GM04504 (cell line): ENCODE results near the gene CSMD2.

Experiments used
- DNase-seq: peaks from one replicate; pipeline ENCODE4 v3.0.0-alpha.2; 2012; ENCODE audit warnings: low read depth

Gene CSMD2

DNA sequence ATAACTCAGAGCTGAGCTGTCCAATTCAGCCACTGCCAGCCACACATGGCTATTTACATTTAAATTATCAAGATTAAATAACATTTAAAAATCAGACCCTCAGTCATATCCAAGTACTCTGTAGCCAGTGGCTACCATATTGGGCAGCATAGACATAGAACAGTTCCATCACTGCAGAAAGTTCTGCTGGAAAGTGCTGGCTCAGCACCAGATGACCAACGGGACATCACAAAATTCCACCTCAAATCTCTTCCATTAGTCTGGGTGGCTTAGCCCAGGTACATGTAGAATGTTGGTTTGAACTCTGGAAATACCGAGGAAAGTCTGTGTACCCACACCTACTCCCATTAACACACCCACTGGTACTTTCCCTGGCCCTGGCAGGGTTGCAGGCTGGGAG is 563.3 kb downstream of the CSMD2 start:
- no peak for DNase-seq

DNA sequence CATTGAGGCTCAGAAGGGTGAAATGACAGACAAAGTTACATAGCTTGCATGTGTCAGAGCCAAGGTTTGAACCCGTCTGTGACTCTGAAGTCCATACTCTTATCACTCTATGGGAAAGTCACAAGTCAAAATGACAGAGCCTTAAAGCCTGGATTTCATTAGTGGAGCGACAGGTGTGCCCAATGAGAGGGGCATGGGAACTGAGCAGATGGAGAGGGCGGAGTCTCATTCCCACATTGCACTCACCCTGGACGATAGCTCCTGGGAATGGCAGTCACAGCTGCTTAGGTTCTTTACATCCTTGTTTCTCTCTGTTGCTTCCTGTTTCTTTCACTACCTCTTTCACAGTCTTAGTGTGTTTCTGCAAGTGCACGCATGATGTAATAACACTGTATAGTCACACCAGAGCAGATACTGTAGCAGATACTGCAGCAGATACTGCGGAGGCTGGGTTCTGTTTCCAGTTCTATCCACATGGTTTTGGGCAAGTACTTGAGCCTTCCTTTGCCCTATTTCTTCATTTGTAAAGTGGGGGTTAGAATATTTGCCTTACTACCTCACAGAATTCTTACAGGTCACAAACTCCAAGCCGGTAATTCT is 565.4 kb downstream of the CSMD2 start:
- DNase-seq: no peak

DNA sequence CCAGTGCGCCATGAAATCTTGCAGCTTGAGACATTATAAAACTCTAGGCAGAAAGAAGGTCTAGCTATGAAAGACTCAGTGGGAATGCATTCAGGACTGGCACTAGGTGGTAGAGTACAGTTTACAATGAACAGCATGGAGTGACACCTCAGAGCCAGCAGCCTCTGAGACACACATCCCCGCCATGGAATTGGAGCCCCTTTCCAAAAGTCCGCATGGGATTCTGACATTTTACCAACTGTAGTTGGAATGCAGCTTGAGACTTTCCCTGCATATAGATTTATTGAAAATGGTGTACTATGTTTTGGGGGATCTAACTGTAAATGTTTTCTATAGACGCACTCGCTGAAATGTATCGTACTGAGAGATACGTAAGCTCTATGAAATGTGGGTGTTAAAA is 576.3 kb downstream of the CSMD2 start:
- no peak for DNase-seq

DNA sequence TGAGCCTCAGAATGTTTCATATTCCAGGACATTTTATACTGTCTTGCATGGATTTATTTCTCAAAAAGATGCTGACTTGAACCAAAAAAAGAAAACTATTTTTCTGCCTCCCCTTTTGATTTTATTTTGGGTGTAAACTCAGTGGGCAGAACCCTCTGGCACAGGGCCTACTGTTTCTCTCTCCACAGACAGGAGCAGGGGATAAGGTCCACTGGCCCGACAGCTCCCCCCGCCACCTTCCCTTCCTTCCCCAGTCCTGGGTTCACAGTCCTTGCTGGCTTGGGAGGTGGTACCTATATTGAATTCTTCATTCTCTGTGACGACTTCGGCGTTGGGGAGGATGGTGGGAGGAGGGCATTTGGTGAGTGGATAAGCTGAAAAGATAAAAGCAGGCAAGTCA is 578.2 kb downstream of the CSMD2 start:
- DNase-seq: no peak

DNA sequence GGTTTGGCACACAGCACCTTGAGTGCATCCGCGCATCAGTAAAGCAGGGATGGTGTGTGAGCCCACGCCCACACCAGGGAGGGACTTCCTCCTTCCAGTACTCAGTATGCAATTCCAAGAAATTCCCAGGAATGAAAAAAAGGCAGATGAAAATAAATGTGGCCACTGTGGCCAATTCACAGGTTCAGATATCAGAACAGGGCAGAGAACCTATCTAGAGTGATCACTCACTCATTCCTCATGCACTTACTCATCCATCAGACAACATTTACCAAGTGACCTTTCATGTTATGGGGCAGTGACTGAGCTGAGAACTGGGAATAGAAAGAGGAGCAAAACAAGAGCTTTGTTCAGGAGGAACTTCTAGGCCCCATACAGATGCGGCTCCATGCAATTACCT is 578.9 kb downstream of the CSMD2 start:
- no peak for DNase-seq

DNA sequence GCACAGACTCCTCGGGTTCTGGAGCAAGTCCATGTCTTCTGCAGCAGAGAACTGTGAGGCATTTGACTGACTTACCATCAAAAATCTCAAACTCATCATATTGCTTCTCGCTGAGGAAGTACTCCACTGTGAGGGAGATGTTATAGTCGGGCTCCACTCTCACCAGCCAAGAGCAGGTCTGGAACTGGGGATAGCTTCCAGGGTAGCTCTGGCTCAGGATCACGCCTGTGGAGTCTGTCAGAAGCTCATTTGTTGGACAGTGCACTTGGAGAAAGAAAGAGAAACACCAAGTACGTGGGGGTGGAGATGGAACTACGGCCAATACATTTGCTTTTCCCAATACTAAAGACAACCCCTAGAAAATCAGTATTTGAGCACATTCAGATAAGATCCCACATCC is 581.5 kb downstream of the CSMD2 start:
- no peak for DNase-seq

DNA sequence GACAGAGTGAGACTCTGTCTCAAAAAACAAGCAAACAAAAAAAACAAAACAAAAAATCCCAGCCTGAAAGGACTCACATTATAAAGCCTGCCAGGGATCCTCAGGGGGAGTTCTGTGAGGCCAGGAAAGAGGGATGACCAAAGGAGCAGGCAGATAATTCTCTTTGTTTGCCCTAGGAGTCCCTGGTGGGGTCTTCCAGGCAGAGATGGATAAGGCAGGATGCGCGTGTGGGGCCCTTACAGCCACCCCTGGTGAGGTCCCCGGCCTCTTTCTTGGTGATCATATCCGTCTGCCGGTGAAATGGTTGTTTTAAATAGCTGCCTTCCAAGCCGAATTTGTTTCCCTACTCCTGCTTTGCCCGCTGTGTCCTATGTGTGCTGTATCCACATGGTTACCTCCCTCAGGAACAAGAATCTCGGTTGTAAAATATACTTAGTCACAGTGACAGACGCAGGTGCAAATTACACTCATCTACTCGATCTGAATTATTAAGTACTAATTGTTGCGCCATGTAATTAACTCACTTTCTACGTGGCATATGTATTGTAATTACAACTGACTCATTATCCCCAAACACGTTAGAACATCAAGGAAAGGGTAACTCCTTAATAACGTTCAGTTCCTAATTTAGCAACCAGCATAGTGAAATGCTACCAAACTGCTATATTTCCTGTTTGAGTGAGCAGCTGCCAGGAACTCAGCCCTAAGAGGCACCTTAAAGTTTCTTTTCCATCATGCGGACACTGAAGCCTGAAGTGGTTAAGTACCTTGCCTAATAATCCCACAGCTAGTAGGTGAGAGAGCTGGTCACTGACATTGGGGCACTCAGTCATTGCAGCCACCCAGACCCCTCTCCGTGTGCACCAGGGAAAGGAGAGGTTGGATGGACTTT is 586.2 kb downstream of the CSMD2 start:
- no peak for DNase-seq

DNA sequence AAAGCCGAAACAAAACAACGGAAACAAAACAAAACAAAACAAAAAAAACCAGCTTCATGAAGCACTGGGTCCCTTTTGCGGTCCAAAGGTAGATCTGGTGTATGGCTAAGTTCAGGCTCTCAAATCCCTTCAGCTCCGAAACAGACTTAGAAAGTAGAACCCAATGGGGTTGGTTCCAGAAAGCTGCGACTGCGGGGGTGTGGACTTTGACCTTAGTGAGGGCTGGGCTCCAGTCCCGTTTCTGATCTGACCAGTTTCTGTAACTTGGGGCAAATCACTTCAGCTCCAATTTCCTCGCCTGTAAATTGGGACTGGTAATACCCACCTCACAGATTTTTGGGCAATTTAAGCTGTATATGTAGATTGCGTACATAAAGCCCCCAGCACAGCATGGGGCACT is 587.4 kb downstream of the CSMD2 start:
- DNase-seq: no peak

DNA sequence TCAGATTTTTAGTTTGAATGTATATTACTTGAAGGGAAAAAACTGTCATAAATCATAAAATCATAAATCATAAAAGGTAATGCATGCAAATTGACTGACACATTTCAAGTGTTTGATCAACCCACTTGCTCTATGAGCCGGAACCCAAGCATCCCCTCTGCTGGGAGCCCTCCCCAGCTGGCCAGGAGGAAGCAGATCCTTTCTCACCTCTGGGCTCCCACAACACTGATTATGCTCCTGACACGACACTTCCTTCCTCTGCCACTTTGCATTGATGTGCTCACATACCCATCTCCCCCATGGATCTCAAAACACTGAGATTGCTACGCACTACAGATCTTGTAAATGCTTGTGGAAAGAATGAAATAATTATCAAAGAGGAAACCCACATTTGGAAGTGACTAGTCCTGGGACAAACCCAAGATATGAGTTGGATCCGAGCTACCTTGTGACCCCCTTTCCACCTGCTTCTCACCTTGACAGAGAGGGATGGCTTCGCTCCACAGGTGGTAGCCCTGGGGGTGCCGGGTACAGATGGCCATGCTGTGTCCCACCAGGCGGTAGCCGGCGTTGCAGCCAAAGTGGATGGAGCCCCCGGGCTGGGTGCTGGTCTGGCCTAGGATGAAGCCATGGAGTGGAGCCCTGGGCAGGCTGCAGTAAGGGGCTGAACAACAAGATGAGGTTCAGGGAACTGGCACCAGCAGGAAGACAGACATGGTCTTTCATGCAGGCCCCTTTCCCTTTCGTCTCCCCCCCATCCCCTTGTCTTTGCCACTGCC is 588.0 kb downstream of the CSMD2 start:
- DNase-seq: no peak

DNA sequence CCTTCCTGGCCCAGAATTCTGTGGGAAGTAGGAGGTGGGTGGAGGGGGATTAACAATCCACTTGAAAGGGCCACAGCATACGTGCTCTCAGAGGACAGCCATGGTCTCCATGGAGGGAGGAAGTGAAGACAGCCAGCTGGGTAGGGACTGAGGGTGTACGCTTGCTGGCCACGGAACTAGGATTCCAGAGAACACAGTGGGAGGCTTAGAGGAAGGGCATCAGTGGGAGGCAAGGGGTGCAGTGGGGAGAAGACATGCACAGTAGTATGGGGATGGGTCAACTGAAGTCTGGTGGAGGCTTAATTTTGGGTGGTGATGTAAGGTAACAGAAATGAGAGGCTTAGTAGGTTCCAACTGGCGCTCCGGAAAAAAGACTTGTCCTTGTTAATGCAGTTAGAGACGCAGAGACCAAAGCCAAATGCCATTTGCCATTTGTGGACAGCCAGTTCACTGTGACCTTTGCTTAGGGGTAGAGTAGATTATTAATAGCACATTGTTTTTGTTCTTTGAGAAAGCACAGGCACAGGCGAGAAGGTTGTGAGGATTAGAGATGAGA is 589.6 kb downstream of the CSMD2 start:
- DNase-seq: no peak

DNA sequence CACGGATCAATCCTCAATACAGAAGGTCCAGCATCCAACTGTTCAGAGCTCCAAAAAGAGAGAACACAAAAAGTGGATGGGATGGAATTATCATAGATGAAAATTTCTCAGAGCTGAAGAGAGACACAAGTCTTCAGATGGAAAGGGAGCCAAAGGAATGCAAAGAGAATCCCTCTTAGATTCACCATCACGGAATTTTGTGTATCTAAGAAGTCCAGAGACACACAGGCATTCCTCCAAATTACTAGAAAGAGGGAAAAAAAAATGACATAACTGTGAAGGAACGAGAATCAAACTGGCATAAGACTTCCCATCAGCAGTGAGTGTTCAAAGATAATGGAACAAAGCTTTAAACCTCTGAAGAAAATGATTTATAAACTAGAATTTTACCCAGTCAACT is 591.4 kb downstream of the CSMD2 start:
- no peak for DNase-seq

DNA sequence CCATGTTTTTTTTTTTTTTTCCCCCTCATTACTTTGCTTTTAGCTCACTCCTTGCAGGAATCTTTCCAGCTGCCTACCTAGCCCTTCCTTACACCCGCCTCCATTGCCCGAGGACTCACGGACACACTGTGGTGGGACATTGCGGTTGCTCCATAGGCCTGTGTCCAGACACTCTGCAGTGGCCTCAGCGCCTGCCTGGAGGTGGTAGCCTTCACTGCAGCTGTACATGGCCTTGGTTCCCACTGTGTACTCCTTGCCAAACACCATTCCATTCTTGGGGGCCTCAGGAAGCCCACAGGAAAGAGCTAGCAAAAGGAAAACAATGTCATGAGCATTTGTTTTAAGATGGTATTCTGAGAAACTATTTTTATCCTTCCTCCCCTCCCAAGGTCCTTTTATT is 592.6 kb downstream of the CSMD2 start:
- DNase-seq: no peak

DNA sequence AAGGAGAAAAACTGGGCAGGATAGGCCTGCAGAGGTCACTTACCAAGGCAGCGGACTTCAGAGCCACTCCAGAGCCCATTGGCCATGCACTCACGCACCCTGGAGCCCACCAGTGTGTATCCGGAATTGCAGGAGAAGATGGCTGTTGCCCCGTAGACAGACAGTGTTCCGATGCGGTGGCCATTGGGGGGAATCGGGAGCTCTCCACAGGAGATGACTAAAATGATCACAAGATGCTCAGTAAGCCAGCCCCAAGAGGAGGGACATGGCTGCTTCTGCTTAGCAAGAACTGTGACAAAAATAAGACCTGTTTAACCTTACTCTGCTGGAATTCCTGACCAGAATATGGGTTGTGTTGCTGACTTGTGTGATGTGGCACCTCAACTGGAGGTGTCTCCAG is 595.7 kb downstream of the CSMD2 start:
- no peak for DNase-seq

DNA sequence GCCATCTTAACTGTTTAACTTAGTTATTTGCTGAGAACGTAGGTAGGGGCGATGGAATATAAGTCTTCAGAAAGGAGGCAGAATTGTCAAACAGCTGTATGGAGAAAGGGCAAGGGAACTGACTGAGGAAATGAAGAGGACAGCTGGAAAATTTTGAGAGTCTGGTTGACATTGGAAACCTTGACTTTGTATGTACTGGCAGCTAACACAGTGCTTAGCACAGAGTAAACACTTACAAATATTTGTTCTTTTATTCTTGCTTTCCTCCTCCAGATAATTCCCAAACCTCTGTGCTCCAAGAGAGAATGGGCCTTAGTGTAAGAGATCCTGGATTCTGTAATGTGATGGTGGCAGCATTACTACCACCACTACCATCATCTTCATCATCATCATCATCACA is 601.3 kb downstream of the CSMD2 start:
- DNase-seq: no peak

DNA sequence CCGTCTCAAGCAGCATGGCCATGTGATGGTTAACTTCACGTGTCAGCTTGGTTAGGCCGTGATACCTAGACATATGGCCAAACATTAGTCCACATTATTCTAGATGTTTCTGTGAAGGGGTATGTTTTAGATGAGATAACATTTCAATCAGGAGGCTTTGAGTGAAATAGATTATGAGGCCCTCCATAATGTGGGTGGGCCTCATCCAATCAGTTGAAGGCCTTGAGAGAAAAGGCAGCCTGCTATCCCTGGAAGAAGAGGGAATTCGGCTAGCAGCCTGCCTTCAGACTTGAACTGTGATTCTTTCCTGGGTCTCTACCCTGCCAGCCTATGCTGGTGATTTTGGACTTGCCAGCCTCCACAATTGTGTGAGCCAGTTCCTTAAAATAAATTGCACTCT is 602.5 kb downstream of the CSMD2 start:
- no peak for DNase-seq

DNA sequence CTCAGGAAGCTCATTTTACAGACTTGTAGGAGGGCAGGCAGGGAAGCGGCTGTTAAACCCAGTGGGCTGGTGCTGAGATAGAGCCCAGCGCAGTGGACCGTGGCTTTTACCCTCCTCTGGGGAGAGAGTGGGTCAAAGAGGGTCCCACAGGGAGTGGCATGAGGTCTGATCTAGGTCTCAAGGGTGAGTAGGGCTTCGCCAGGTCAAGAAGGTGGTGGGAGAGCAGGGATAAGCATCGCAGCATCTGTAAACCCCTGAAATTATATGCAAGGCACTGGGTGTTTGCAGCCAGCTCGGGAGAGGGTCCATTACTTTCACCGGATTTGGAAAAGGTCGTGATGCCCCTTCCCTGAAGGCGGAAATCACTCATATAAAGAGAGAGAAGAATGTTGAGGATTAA is 603.5 kb downstream of the CSMD2 start:
- DNase-seq: no peak

DNA sequence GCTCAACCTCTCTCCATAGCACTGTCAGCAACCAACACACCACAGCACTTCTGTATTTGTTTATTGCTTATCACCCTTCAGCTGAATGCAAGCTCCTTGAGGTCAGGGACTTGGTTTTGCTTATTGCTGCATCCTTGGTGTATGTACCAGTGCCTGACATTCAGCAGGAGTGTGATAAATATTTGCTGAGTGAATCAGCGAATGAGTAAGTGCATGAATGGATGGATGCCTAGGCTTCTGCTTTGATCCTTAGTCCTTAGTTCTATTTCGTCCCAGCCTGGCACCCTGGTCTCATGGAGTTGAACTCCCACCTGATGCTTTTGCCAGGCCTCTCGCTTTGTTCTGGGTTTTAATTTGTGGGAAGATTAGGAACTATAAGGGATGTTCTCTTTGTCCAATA is 604.4 kb downstream of the CSMD2 start:
- DNase-seq: no peak

DNA sequence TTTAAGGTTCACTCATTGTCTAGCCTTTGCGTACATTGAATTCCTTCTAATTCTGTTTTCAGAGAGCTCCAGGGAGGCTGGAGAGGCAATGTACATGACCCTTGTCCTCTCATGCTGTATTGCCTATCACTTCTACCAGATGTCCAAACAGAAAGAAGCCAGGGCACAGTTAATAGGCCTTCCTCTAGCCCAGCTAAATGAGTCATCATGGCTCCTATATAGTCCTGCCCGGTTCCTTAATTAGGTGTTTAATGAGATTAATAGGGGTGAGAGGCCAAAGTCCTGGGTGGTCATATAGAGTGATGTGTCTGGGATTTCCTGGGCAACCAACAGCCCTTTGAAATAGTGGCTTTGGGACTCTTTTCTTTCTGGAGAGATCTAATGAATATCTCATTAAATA is 616.3 kb downstream of the CSMD2 start:
- DNase-seq: no peak

DNA sequence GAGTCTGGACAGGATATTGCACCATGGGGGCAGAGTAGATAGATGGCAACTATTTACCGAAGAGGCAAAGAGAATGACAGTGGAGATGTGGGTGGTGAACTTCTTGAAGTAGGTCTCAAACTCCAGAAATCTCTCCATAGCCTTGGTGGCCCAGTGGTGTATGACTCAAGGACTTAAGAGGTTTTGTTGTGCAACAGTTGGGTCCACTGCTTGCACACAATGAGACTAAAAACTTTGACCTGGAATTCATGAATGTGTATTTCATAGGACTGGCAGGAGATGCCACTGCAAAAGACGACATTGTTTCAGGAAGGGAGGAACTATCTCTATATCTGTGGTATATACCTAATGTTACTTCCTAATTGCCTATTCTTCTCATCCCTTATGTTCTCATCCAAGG is 616.7 kb downstream of the CSMD2 start:
- DNase-seq: no peak

DNA sequence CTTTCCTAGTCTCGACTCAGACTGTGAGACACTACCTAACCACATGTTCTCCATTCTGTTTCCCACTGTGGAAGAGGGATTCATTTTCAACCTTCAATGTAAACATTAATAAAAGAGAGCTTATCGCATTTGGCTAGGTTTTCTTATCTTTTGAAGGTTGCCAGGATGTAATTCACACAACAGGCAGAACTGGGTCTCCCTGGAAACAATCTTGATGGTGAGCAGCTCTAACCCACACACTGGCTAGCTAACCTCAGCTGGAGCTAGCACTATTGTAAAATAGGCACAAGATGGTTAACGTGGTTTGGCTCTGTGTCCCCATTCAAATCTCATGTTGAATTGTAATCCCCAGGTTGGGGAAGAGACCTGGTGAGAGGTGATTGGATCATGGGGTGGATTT is 617.5 kb downstream of the CSMD2 start:
- DNase-seq: no peak

DNA sequence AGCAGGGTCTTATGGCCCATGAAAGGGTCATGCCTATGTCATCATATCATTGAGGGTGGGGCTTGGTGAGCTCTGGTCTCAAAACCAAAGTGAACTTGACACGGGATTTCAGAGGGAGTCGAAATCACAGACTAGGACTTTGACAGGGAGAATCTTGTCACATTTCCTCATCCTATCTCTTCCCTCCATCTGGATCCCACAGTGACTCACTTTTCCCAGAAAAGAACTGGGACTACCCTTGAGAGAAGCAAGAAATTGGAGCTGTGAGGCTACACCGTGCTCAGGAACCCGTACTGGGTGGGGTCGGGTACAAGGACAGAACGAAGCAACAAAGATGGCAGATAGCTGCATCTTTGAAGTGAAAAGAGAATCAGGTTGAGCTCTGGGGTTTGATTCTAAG is 623.1 kb downstream of the CSMD2 start:
- DNase-seq: no peak

DNA sequence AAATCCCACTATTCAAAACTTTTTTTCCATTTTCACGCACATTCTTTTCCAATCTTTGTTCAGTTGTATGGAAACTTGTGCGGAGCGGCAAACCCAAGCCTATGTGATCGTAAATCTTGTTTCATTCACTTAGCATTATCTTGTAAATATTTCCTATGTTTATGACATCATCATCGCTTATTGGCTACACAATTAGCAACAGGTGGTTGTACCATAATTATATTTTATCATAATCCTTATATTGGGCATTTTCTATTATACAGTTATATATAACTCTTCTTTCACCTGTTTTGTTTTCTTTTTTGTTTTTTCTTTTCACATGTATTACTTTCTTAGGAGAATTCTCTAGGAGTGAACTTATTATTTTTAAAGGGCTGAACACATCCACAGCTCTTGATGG is 627.1 kb downstream of the CSMD2 start:
- DNase-seq: no peak

DNA sequence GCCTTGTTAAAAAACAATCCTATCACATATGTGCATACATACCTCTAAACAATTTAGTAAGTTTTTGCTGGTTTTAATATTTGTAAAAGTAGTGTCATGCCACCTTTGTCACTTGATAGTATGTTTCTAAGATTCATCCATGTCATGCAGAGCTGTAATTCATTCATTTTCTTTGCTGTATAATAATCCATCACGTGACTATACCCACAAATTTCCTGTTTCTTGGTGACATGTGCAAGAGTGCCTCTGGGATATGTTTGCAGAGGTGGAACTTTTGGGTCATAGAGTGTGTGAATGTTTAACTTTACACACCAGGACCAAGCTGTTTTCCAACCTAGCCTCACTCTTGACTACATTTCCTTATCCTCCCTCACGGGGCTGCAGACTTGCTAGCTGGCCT is 629.7 kb downstream of the CSMD2 start:
- no peak for DNase-seq
